TTC549 (cell line): ENCODE data around the gene UNC13C.

Source experiments
- FAIRE-seq: peaks from 2 replicates; lab custom pipeline; 2012; peaks lifted over from hg19 to GRCh38; lab: Jason Lieb, UNC

The UNC13C gene

DNA sequence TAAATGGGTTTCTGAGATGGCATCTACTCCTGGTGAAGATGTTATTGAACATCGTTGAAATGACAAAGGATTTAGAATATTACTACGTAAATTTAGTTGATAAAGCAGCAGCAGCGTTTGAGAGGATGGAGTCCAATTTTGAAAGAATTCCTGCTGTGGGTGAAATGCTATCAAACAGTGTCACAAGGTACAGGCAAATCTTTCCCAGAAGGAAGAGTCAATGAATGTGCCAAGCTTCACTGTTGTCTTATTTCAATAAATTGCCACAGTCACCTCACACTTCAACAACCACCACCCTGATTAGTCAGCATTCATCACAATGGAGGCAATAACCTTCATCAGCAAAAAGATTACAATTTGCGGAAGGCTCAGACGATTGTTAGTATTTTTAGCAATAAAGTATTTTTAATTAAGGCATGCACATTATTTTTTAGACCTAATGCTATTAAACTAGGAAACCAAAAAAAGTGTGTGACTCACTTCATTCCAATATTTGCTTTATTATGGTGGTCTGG lies 142.8 kb downstream of the UNC13C start:
- FAIRE-seq: no peak

DNA sequence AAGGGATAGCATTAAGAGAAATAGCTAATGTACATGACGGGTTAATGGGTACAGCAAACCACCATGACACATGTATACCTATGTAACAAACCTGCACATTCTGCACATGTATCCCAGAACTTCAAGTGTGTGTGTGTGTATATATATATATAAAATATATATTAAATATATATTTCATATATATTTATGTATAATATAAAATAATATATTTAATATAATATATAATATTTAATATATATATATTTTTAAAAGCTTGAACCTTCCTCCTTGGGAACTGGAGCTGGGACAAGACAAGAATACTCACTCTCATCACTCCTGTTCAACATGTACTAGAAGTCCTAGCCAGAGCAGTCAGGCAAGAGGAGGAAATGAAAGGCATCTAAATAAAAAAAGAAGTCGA lies 149.3 kb downstream of the UNC13C start:
- no peak for FAIRE-seq

DNA sequence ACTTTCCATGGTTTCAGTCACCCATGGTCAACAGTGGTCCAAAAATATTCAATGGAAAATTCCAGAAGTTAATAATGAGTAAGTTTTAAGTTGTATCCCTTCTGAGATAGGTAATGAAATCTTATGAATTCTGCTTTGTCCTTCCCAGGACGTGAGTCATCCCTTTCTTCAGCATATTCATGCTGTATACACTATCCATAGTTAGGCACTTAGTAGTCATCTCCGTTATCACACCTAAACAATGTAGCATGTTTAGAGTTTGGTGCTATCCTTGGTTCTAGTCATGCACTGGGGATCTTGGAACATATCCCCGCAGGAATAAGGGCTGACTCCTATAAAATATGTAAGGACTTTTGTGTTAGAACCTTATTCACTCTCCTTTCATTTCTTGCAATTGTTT lies 153.2 kb downstream of the UNC13C start:
- FAIRE-seq: no peak

DNA sequence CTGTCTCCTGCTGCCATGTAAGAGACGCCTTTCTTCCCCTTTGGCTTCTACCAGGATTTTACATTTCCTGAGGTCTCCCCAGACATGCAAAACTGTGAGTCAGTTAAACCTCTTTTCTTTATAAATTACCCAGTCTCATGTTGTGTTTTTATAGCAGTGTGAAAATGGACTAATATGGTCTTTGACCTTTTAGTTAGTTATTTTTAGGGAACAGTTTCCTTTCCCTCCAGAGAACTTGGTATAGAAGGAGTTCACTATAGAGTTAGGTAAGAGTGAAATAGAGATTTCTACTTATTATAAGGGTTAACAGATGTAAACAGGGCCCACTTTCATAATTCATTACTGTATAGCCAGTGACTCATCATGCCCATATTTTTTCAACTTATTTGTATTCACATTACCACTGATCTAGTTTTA lies 170.9 kb downstream of the UNC13C start:
- no peak for FAIRE-seq

DNA sequence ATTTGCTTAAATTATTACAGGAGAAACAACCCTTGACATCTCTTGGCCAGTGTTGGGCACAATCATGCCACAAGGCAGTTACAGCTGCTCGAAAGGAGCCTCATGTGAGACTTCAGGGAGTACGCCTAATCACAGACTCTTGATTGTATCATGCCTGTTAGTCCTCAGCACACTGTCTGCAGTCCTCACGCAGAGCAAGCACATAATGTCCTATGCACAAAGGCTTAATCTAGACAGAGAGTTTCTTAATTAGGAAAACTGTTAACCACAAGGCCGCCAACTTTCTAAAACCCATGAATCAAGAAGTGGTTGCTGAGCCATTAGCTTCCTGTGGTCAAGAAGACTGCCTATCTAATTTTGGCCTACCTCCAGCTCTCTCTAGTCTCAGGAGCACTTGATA lies 172.0 kb downstream of the UNC13C start:
- FAIRE-seq: no peak

DNA sequence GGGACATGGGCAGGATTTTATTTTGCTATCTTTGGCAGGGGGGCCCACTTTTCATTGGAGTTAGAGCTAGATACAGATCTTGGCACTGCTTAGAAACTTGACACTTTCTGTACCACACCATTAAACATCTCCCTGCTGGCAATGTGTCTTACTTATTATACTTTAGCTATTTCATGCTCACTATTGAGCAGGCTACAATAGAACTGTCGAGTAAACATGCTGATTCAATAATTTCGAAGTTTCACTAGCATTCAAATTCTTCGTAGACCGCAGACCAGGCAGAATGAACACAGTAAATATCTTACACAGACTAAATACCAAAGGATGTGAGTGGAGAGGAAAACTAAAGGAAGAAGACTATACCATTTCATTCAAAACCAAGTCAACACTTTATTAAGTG lies 180.8 kb downstream of the UNC13C start:
- FAIRE-seq: no peak

DNA sequence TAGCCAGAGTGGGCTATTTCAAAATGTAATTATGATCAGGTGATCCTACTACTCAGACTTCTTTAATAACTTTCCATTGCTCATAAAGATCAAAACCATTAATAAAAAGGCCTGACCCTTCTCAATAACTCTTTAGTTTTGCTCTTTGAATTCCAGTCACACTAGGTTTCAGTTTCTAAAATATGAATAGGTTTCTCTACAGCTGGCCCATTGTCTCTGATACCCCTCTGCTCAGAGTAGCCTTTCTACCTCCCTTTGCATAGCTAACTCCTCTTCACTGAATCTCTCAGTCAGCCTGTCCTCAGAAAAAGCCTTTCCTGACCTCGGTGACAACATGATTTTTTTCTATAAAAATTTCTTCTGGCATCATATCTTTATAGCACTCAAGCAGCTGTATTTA lies 209.1 kb downstream of the UNC13C start:
- FAIRE-seq: no peak

DNA sequence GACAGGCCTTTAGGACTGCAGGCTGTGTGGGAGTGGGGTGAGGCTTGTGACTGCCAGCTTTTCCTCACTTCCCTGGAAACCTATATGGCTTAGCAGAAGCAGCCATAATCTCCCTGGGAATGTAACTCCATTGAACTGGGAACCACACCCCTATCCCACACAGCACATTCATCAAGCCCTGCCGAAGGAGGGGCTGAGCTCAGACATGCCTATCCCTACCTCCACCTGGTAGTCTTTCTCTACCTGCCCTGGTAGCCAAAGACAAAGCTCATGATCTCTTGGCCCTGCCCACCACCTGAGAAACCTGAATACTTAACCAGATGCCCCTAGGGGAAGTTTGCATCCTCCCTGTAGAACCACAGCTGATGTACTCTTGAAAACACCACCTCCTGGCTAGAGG lies 219.8 kb downstream of the UNC13C start:
- FAIRE-seq: no peak

DNA sequence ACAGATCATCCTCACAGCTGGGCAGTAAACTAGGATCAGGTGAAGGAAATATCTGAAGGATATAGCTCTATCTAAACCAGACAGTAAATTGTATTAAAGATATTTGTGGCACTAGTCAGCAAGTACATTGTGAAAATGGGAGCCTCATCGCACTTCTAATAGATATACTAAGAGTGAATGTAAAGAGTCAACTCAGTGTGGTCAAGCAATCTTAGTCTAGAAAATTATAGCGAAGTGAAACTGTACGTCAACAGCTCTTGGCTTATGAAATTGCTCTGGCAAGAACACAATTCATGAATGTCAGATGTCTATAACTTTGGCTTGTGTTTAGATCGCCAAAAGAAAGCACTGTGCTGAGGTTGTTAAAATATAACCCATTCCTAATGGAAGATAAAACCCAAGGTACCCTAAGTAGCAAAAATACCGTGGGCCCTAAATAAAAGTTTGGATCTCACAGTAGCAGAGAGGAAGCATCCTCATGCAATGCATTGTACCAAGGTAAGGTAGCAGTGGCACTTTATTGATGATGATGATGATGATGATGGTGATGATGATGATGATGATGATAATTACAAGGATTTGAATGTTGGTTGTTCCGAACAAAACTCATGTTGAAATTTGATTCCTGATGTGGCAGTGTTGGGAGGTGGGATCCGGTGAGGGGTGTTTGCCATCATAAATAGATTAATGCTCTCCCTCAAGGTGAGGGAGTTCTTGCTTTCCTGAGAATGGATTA lies 228.5 kb downstream of the UNC13C start:
- FAIRE-seq: no peak

DNA sequence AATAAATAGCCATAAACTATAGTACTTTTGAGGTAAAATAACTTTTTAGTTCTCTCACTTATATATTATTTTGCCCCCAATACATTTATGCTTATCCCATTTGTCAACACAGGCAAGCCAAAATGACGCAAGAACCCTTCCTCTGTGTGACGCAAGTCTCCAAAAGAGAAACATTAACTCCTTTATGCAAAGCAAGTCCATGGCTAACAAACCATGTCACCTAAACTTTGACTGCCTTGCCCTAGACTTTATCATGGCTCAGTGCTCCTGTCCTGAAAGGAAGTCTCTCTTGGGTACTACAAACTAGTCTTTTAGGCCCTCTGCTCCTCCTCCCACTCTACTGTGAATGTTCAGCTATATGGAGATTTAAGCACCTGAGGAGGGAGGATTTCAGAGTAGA lies 230.5 kb downstream of the UNC13C start:
- no peak for FAIRE-seq

GRCh38 chr15:54212635-54213034 lies 234.4 kb downstream of the UNC13C start:
- no peak for FAIRE-seq

DNA sequence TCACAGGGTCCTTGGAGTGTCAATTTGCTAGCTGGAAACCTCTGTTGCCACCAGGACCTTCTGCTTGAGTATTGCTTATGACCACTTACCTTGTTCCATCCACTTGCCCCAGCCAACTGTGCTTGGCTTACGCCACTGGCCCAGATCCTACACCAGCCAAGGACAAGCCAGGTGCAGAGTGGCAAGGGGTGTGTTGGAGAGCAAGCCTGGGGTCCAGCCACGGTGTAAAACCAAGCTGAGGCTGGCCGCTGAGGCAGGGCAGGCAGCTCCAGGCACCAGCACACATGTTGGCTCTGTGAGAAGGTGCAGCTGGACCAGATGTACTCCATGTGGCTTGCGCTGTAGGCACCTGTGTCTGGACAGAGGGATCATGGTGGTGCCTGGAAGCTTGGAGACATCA lies 248.2 kb downstream of the UNC13C start:
- no peak for FAIRE-seq

GRCh38 chr15:54227569-54227968 lies 249.3 kb downstream of the UNC13C start:
- no peak for FAIRE-seq

DNA sequence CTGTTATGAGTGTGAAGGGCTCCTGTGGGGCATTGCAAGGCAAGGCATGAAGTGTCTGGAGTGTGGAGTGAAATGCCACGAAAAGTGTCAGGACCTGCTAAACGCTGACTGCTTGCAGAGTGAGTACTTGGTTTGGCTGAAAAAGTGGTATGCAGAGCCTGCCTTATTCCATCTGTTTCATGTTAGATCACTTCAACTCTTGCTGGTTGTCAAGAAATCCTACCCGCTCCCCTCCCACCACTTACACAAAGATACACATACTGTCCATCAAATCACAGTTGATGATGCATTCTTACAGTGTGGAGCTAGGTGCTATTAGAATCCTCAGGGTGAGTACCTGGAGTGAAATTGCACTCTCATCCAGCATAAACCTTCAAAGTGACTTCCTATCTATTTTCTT lies 272.1 kb downstream of the UNC13C start:
- no peak for FAIRE-seq

GRCh38 chr15:54256190-54256589 lies 277.9 kb downstream of the UNC13C start:
- no peak for FAIRE-seq

GRCh38 chr15:54273928-54274327 lies 295.7 kb downstream of the UNC13C start:
- FAIRE-seq: no peak

DNA sequence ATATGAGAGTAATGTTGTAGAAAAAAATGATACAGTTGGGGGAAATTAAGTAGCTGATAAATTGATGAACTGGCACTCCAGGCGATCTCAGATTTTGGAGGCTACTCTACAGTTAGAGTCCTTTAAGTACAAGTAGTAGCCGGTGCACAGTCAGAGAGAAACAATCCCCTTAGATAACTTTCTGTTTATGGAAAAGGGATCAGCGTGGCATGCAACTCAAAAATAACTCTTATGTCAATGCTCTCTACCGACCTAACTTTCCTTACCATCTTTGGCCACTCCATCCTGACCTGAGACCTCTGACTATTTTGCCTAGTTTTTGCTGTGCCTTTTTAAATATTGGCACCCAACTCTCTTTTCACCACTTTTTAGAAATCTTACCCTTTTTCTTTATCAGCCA lies 299.6 kb downstream of the UNC13C start:
- FAIRE-seq: no peak

DNA sequence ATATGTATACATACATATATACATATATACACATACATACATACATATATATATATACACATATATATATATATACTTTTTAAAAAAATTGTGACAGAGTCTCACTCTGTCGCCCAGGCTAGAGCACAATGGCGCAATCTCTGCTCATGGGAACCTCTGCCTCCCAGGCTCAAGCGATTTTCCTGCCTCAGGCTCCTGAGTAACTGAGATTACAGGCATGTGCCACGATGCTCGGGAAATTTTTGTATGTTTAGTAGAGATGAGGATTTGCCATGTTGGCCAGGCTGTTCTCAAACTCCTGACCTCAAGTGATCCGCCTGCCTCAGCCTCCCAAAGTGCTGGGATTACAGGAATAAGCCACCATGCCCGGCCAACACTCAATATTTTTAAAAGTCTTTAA lies 302.5 kb downstream of the UNC13C start:
- FAIRE-seq: no peak

- FAIRE-seq: no peak
Measured at GRCh38 chr15:54282228-54282836, 304.1 kb downstream of the UNC13C start.

GRCh38 chr15:54288049-54288448 lies 309.8 kb downstream of the UNC13C start:
- FAIRE-seq: no peak

- no peak for FAIRE-seq
Measured at GRCh38 chr15:54289590-54290136, 311.4 kb downstream of the UNC13C start.

GRCh38 chr15:54298396-54298795 lies 320.2 kb downstream of the UNC13C start:
- FAIRE-seq: no peak

- no peak for FAIRE-seq
Measured at GRCh38 chr15:54304321-54304720, 326.1 kb downstream of the UNC13C start.

DNA sequence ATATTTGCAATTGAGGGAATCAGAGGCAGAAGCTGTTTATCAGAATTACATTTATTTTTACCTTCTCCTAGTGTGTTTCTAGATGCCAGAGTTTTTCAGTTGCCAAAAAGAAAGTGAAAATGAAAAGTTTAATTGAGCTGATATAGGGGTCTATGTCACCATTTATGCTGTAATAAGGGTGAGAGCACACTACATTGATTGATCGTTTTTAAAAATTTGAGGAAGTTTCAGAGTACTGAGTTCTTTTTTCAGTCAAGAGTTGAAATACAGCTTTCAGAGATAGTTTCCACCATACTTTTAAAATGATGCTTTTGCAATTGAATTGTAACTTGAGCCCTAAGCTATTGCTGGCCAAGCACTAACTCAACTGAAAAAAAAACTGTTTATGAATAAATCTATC lies 326.9 kb downstream of the UNC13C start:
- no peak for FAIRE-seq
